Measurements from ENCODE around the gene CTPS2. TPM values are rescaled to one million over a fixed set of nuclear protein-coding genes. Genes with fewer than 3 reads are reported as not detected.

CTPS2 gene
- total RNA-seq, 1 experiment from 2014 or later: 18.9 TPM

- no peak for DNase-seq
- H3K36me3 ChIP-seq (ENCODE audit: insufficient read depth, low read length): no peaks in the 10 kb centered on the region
Observed at GRCh38 chrX:16573781-16574180, 138.7 kb downstream of the CTPS2 start.

GRCh38 chrX:16567681-16568080 lies 144.8 kb downstream of the CTPS2 start:
- Histone ChIP-seq H3K4me3 (ENCODE audit: low read length) (no peak overlapping the region), H3K27ac (ENCODE audit: low read length) (no peak overlapping the region), H2AFZ (ENCODE audit: low read length) (no peak overlapping the region), H4K20me1 (ENCODE audit: insufficient read depth, low read depth, low read length) (no peaks in the 10 kb centered on the region), H3K79me2 (ENCODE audit: low read length) (no peaks in the 10 kb centered on the region), H3K9ac (ENCODE audit: low read length) (no peak overlapping the region), H3K9me2 (replicated peaks; ENCODE audit: insufficient read depth, low read length) (no peaks in the 10 kb centered on the region), H3K4me2 (ENCODE audit: low read depth, low read length, poor library complexity, severe bottlenecking) (no peak overlapping the region), H3K9me3 (ENCODE audit: low read length) (no peaks in the 10 kb centered on the region), H3K27me3 (ENCODE audit: low read length) (no peaks in the 10 kb centered on the region), H3K4me1 (ENCODE audit: low read length) (peaks cover 4% of the 10 kb centered on the region; the same call in 1 of the 2 replicates), H3K36me3 (ENCODE audit: insufficient read depth, low read length) (no peaks in the 10 kb centered on the region)
- DNase-seq: no peak

More at GRCh38 chrX:16573781-16574180, 138.7 kb downstream of the CTPS2 start:
- Histone ChIP-seq H3K9ac (ENCODE audit: low read length) (no peak overlapping the region), H3K4me2 (ENCODE audit: low read depth, low read length, poor library complexity, severe bottlenecking) (no peak overlapping the region), H3K9me2 (replicated peaks; ENCODE audit: insufficient read depth, low read length) (no peaks in the 10 kb centered on the region), H3K27ac (ENCODE audit: low read length) (no peak overlapping the region), H3K9me3 (ENCODE audit: low read length) (no peaks in the 10 kb centered on the region), H3K27me3 (ENCODE audit: low read length) (no peaks in the 10 kb centered on the region), H3K4me1 (ENCODE audit: low read length) (no peaks in the 10 kb centered on the region), H3K4me3 (ENCODE audit: low read length) (no peak overlapping the region), H4K20me1 (ENCODE audit: insufficient read depth, low read depth, low read length) (no peaks in the 10 kb centered on the region), H3K79me2 (ENCODE audit: low read length) (no peaks in the 10 kb centered on the region), H2AFZ (ENCODE audit: low read length) (no peak overlapping the region)

GRCh38 chrX:16566571-16566970 lies 145.9 kb downstream of the CTPS2 start:
- no peak for DNase-seq
- Histone ChIP-seq H3K27me3 (ENCODE audit: low read length) (no peaks in the 10 kb centered on the region), H3K9ac (ENCODE audit: low read length) (no peak overlapping the region), H3K79me2 (ENCODE audit: low read length) (no peaks in the 10 kb centered on the region), H3K36me3 (ENCODE audit: insufficient read depth, low read length) (no peaks in the 10 kb centered on the region), H2AFZ (ENCODE audit: low read length) (no peak overlapping the region), H3K27ac (ENCODE audit: low read length) (no peak overlapping the region), H3K9me3 (ENCODE audit: low read length) (no peaks in the 10 kb centered on the region), H3K4me1 (ENCODE audit: low read length) (peaks cover 4% of the 10 kb centered on the region; the same call in 1 of the 2 replicates), H3K4me3 (ENCODE audit: low read length) (no peak overlapping the region), H3K9me2 (replicated peaks; ENCODE audit: insufficient read depth, low read length) (no peaks in the 10 kb centered on the region), H3K4me2 (ENCODE audit: low read depth, low read length, poor library complexity, severe bottlenecking) (no peak overlapping the region), H4K20me1 (ENCODE audit: insufficient read depth, low read depth, low read length) (no peaks in the 10 kb centered on the region)

GRCh38 chrX:16560173-16560572 lies 152.3 kb downstream of the CTPS2 start:
- H3K36me3 ChIP-seq (ENCODE audit: insufficient read depth, low read length): no peaks in the 10 kb centered on the region
- no peak overlapping the region for H2AFZ ChIP-seq (ENCODE audit: low read length)
- no peaks in the 10 kb centered on the region for H3K9me2 ChIP-seq (replicated peaks; ENCODE audit: insufficient read depth, low read length)
- H3K27ac ChIP-seq (ENCODE audit: low read length): no peak overlapping the region
- no peaks in the 10 kb centered on the region for H3K9me3 ChIP-seq (ENCODE audit: low read length)
- no peaks in the 10 kb centered on the region for H3K79me2 ChIP-seq (ENCODE audit: low read length)
- H3K9ac ChIP-seq (ENCODE audit: low read length): no peak overlapping the region
- H3K27me3 ChIP-seq (ENCODE audit: low read length): 0 out of 2 replicates have a peak, but pooled peaks cover 2% of the 10 kb centered on the region
- H3K4me1 ChIP-seq (ENCODE audit: low read length): peaks cover 4% of the 10 kb centered on the region; the same call in 1 of the 2 replicates
- H3K4me3 ChIP-seq (ENCODE audit: low read length): no peak overlapping the region
- DNase-seq: no peak
- H3K4me2 ChIP-seq (ENCODE audit: low read depth, low read length, poor library complexity, severe bottlenecking): no peak overlapping the region
- no peaks in the 10 kb centered on the region for H4K20me1 ChIP-seq (ENCODE audit: insufficient read depth, low read depth, low read length)

GRCh38 chrX:16559206-16559619 lies 153.3 kb downstream of the CTPS2 start:
- Histone ChIP-seq H3K27ac (ENCODE audit: low read length) (no peak overlapping the region), H3K36me3 (ENCODE audit: insufficient read depth, low read length) (no peaks in the 10 kb centered on the region), H3K9me3 (ENCODE audit: low read length) (no peaks in the 10 kb centered on the region), H3K9ac (ENCODE audit: low read length) (no peak overlapping the region), H2AFZ (ENCODE audit: low read length) (no peak overlapping the region), H3K27me3 (ENCODE audit: low read length) (0 out of 2 replicates have a peak, but pooled peaks cover 2% of the 10 kb centered on the region), H3K4me2 (ENCODE audit: low read depth, low read length, poor library complexity, severe bottlenecking) (no peak overlapping the region), H3K4me3 (ENCODE audit: low read length) (no peak overlapping the region), H3K4me1 (ENCODE audit: low read length) (peaks cover 4% of the 10 kb centered on the region; the same call in 1 of the 2 replicates), H4K20me1 (ENCODE audit: insufficient read depth, low read depth, low read length) (no peaks in the 10 kb centered on the region), H3K79me2 (ENCODE audit: low read length) (no peaks in the 10 kb centered on the region), H3K9me2 (replicated peaks; ENCODE audit: insufficient read depth, low read length) (no peaks in the 10 kb centered on the region)
- DNase-seq: no peak

- H3K27me3 ChIP-seq (ENCODE audit: low read length): 0 out of 2 replicates have a peak, but pooled peaks cover 2% of the 10 kb centered on the region
- no peaks in the 10 kb centered on the region for H3K9me3 ChIP-seq (ENCODE audit: low read length)
- H3K9ac ChIP-seq (ENCODE audit: low read length): no peak overlapping the region
- H3K27ac ChIP-seq (ENCODE audit: low read length): no peak overlapping the region
- peaks cover 4% of the 10 kb centered on the region; the same call in 1 of the 2 replicates for H3K4me1 ChIP-seq (ENCODE audit: low read length)
- no peak overlapping the region for H3K4me3 ChIP-seq (ENCODE audit: low read length)
- H2AFZ ChIP-seq (ENCODE audit: low read length): no peak overlapping the region
- no peaks in the 10 kb centered on the region for H3K9me2 ChIP-seq (replicated peaks; ENCODE audit: insufficient read depth, low read length)
- H3K79me2 ChIP-seq (ENCODE audit: low read length): no peaks in the 10 kb centered on the region
- no peak overlapping the region for H3K4me2 ChIP-seq (ENCODE audit: low read depth, low read length, poor library complexity, severe bottlenecking)
- DNase-seq: no peak
- H3K36me3 ChIP-seq (ENCODE audit: insufficient read depth, low read length): no peaks in the 10 kb centered on the region
- no peaks in the 10 kb centered on the region for H4K20me1 ChIP-seq (ENCODE audit: insufficient read depth, low read depth, low read length)
Observed at GRCh38 chrX:16558489-16558888, 154.0 kb downstream of the CTPS2 start.

- no peak for DNase-seq
- no peak overlapping the region for H3K4me3 ChIP-seq (ENCODE audit: low read length)
- no peak overlapping the region for H3K9ac ChIP-seq (ENCODE audit: low read length)
- H3K9me3 ChIP-seq (ENCODE audit: low read length): no peaks in the 10 kb centered on the region
- no peaks in the 10 kb centered on the region for H3K9me2 ChIP-seq (replicated peaks; ENCODE audit: insufficient read depth, low read length)
- H3K4me2 ChIP-seq (ENCODE audit: low read depth, low read length, poor library complexity, severe bottlenecking): no peak overlapping the region
- H3K79me2 ChIP-seq (ENCODE audit: low read length): no peaks in the 10 kb centered on the region
- H4K20me1 ChIP-seq (ENCODE audit: insufficient read depth, low read depth, low read length): no peaks in the 10 kb centered on the region
- no peaks in the 10 kb centered on the region for H3K4me1 ChIP-seq (ENCODE audit: low read length)
- no peak overlapping the region for H3K27ac ChIP-seq (ENCODE audit: low read length)
- no peaks in the 10 kb centered on the region for H3K36me3 ChIP-seq (ENCODE audit: insufficient read depth, low read length)
- 0 out of 2 replicates have a peak, but pooled peaks cover 2% of the 10 kb centered on the region for H3K27me3 ChIP-seq (ENCODE audit: low read length)
- no peak overlapping the region for H2AFZ ChIP-seq (ENCODE audit: low read length)
Observed at GRCh38 chrX:16552546-16552945, 159.9 kb downstream of the CTPS2 start.

GRCh38 chrX:16547644-16548043 lies 164.8 kb downstream of the CTPS2 start:
- no peaks in the 10 kb centered on the region for H4K20me1 ChIP-seq (ENCODE audit: insufficient read depth, low read depth, low read length)
- no peak overlapping the region for H3K4me2 ChIP-seq (ENCODE audit: low read depth, low read length, poor library complexity, severe bottlenecking)
- no peak overlapping the region for H3K9ac ChIP-seq (ENCODE audit: low read length)
- no peak overlapping the region for H3K27ac ChIP-seq (ENCODE audit: low read length)
- no peaks in the 10 kb centered on the region for H3K4me1 ChIP-seq (ENCODE audit: low read length)
- H3K9me3 ChIP-seq (ENCODE audit: low read length): no peaks in the 10 kb centered on the region
- no peak overlapping the region for H2AFZ ChIP-seq (ENCODE audit: low read length)
- no peak overlapping the region for H3K4me3 ChIP-seq (ENCODE audit: low read length)
- no peaks in the 10 kb centered on the region for H3K36me3 ChIP-seq (ENCODE audit: insufficient read depth, low read length)
- H3K79me2 ChIP-seq (ENCODE audit: low read length): no peaks in the 10 kb centered on the region
- H3K27me3 ChIP-seq (ENCODE audit: low read length): no peaks in the 10 kb centered on the region
- no peak for DNase-seq
- no peaks in the 10 kb centered on the region for H3K9me2 ChIP-seq (replicated peaks; ENCODE audit: insufficient read depth, low read length)
